K562 (cell line): ENCODE measurements around the gene BDKRB2. TPM values are rescaled to one million over a fixed set of nuclear protein-coding genes. Genes with fewer than 3 reads are reported as not detected.

Source experiments
- CHD7 ChIP-seq: fragments of 200-600 bp; sonication (generic); IDR thresholded peaks from one replicate; pipeline ENCODE4 v1.6.1; 2012; ENCODE audit warnings: mild to moderate bottlenecking, low read depth, low read length, inconsistent platforms
- FOXP4 ChIP-seq: sonication (generic); formaldehyde crosslinking; IDR thresholded peaks from 2 replicates; pipeline ENCODE4 v1.8.0; 2022; ENCODE audit warnings: mild to moderate bottlenecking, missing genetic modification reagents, borderline replicate concordance
- NBN ChIP-seq: fragments of 450-650 bp; IDR thresholded peaks from 2 replicates; pipeline ENCODE4 v1.6.1; 2016; ENCODE audit warnings: low read depth, mild to moderate bottlenecking
- NFRKB ChIP-seq: fragments of 450-650 bp; IDR thresholded peaks from 2 replicates; pipeline ENCODE4 v1.6.1; 2016; ENCODE audit warnings: low read depth
- NRF1 ChIP-seq, 2 experiments: fragments of 450-650 bp; IDR thresholded peaks in 1 of 2; conservative IDR thresholded peaks in 1 of 2; 2 replicates each; pipeline ENCODE4 v1.6.1; 2014; ENCODE audit warnings: mild to moderate bottlenecking in 2 of 2
- ZNF280B ChIP-seq: fragments of 250-450 bp; sonication (Bioruptor Pico); IDR thresholded peaks from 2 replicates; pipeline ENCODE4 v1.5.1; 2021; ENCODE audit warnings: mild to moderate bottlenecking
- ZNF512 ChIP-seq: IDR thresholded peaks from 2 replicates; pipeline ENCODE4 v1.6.1; 2016; ENCODE audit warnings: missing genetic modification characterization, missing compliant biosample characterization
- polyA plus RNA-seq, 8 experiments: library from polyadenylated mRNA; depleted of rRNA in 4 of 8; stranded (reverse) in 5 of 8; unstranded in 3 of 8; fragments of >200 nt; fragmentation: Nextera tagmentation in 2 of 8; fragmentation: Illumina TruSeq in 1 of 8; extraction: Ambion mirVana in 2 of 8; extraction: Trizol in 1 of 8; gene quantifications; 2 replicates each; pipeline versions ENCODE4 v1.2.1 to v1.2.3, GENCODE V29; 2011 to 2014; ENCODE audit warnings: inconsistent platforms in 1 of 8, missing spikeins in 1 of 8
- total RNA-seq, 7 experiments: library from RNA; depleted of rRNA in 6 of 7; stranded (reverse); fragments of >200 nt in 6 of 7; fragmentation: Illumina TruSeq in 2 of 7; extraction: Trizol in 2 of 7; gene quantifications; 2 replicates each; pipeline versions ENCODE4 v1.2.1 to v1.2.3, GENCODE V29; 2011 to 2021; ENCODE audit warnings: low replicate concordance in 1 of 7

The BDKRB2 gene
- total and polyA plus RNA-seq, 9 of the 15 experiments (the other 6 are each of a cell fraction or from before 2014, with no cell fraction given) = 0.02 TPM; not detected in 8

- TF ChIP-seq CHD7 = no peak
- TF ChIP-seq FOXP4 (CRISPR knock-in tag) = no peak
- no peak for TF ChIP-seq NRF1 (conservative IDR thresholded peaks at IDR 0.05 in 1 of 2, IDR thresholded peaks at IDR 0.05 in 1 of 2)
- TF ChIP-seq NBN = no peak
- no peak for TF ChIP-seq ZNF512
- TF ChIP-seq ZNF280B (CRISPR knock-in tag) = no peak
- TF ChIP-seq NFRKB = no peak
These were observed 33.0 kb downstream of the BDKRB2 start (continued) for GRCh38 chr14:96237641-96238040.
